ENCODE measurements around the gene DDA1.

Gene DDA1

DNA sequence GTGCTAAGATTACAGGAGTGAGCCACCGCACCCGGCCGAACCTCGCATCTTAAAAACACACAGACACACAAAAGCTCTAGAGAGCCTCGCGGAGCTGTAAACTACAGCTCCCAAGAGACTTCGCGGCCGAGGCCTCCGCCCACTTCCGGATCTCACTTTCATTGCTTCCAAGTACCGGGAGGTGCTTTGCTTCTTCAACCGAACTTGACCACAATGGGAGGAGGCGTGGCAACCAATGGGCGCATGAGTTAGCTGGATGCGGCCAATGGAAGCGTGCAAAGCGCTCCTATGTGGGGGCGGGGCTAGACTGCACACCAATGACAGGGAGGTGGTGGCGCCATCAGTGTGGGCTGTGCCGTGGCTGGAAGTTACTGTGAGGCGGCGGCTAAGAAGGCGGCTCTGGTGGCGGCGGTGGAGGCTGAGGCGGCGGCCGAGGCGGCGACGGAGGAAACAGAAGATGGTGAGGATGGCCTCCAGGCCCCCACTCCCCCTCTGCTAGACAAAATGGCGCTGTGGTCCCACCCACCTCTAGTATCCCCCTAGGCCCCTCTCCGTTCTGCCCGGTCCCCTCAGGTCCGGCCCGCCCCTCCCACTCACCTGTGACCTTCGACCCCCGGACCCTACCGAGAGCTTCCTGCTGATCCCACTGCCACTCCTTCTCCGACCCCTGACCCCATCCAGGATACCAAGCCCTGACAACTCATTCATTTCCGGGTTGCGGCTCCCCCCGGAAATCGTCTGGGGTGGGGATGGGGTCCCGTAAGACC is at the start of gene DDA1:
DDA1 (plus strand) TSS at position 366 of the 767 bp plus-strand sequence; CDS start at position 458, 92 bp downstream.
- TF ChIP-seq, protein P1, sequence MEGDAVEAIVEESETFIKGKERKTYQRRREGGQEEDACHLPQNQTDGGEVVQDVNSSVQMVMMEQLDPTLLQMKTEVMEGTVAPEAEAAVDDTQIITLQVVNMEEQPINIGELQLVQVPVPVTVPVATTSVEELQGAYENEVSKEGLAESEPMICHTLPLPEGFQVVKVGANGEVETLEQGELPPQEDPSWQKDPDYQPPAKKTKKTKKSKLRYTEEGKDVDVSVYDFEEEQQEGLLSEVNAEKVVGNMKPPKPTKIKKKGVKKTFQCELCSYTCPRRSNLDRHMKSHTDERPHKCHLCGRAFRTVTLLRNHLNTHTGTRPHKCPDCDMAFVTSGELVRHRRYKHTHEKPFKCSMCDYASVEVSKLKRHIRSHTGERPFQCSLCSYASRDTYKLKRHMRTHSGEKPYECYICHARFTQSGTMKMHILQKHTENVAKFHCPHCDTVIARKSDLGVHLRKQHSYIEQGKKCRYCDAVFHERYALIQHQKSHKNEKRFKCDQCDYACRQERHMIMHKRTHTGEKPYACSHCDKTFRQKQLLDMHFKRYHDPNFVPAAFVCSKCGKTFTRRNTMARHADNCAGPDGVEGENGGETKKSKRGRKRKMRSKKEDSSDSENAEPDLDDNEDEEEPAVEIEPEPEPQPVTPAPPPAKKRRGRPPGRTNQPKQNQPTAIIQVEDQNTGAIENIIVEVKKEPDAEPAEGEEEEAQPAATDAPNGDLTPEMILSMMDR (conservative IDR thresholded peaks at IDR 0.05) = no peak
- peak within 1 kb of the TSS; percentile 88 for H3K27ac ChIP-seq

GRCh38 chr19:17259934-17260333 is 49.4 kb upstream of the DDA1 start:
- no peak overlapping the region for H3K27ac ChIP-seq
- TF ChIP-seq, protein P1 (conservative IDR thresholded peaks at IDR 0.05) = no peak

- TF ChIP-seq, protein P1 (conservative IDR thresholded peaks at IDR 0.05) = peak; percentile 98
- peak overlapping the region; percentile 45; the same call in 1 of the 2 replicates for H3K27ac ChIP-seq
Measured at GRCh38 chr19:17260842-17261325, 48.5 kb upstream of the DDA1 start.

DNA sequence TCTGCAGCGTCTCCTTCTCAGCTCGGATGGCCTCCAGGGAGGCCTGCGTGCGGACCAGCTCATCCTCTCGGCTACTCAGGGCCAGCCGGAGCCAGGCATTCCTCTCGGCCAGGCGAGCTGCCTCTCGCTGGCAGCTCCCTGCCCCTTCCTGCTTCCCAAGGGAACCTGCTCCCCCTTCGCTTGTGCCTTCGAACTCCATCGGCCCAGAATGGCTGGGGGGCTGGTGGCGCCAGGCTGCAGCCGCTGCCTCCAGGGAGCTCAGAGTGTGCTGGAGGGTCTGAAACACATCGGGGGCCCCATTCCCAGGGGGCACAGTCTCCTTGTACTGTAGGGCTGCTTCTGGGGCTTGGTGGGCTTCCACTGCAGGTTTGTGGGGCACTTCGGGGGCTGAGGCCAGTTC is 46.8 kb upstream of the DDA1 start:
- H3K27ac ChIP-seq = no peak overlapping the region
- TF ChIP-seq, protein P1 (conservative IDR thresholded peaks at IDR 0.05) = no peak

- H3K27ac ChIP-seq = no peak overlapping the region
- TF ChIP-seq, protein P1 (conservative IDR thresholded peaks at IDR 0.05) = no peak
Measured at GRCh38 chr19:17263712-17264640, 45.4 kb upstream of the DDA1 start.

- no peak within 1 kb of the TSS for H3K27ac ChIP-seq
- TF ChIP-seq, protein P1 (conservative IDR thresholded peaks at IDR 0.05) = no peak
Measured at GRCh38 chr19:17264641-17264979, 44.8 kb upstream of the DDA1 start, which contains the start of gene USHBP1. USHBP1 (minus strand) TSS chr19:17264745; CDS start chr19:17264299, 446 bp downstream.

DNA sequence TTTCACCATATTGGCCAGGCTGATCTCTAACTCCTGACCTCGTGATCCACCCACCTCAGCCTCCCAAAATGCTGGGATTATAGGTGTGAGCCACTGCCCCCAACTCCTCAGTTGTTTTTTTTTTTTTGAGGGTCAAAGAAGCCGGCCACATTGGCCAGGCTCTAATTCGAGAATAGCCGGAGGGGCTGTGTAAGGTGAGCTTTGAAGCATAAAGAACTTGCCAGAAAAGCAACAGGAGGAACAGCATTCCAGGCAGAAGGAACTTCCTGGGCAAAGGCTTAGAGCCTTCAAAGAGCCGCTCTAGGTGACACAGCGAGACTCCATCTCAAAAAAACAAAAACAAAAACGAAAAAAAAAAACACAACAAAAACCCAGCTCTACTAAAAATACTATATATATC is 43.3 kb upstream of the DDA1 start:
- H3K27ac ChIP-seq = no peak overlapping the region
- TF ChIP-seq, protein P1 (conservative IDR thresholded peaks at IDR 0.05) = no peak

Measured in VCaP (cell line).